NT2/D1 (cell line): Measurements from ENCODE around the gene SLC12A1.

Source experiments
- SUZ12 ChIP-seq: IDR thresholded peaks from 2 replicates; pipeline ENCODE4 v1.6.1; 2011; ENCODE audit not compliant: insufficient read length, insufficient read depth; ENCODE audit errors: extremely low read depth
- YY1 ChIP-seq: IDR thresholded peaks from 2 replicates; pipeline ENCODE4 v1.6.1; 2011; ENCODE audit not compliant: insufficient read length, insufficient read depth
- ZNF274 ChIP-seq: IDR thresholded peaks from 2 replicates; pipeline ENCODE4 v1.6.1; 2011; ENCODE audit warnings: mild to moderate bottlenecking, low read depth, low read length

DNA sequence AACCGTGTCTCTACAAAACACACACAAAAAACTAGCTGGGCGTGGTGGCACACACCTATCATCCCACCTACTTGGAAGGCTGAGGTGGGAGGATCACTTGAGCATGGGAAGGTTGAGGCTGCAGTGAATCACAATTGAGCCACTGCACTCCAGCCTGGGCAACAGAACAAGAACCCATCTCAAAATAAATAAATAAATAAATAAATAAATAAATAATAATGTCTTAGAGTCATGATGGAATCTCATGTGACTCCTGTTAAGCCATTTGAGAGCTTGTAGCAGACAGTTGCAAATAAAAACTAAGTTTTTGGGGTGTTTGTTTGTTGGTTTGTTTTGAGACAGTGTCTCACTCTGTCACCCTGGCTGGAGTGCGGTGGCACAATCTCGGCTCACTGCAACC, 33.2 kb downstream of the SLC12A1 start:
- TF ChIP-seq SUZ12 (no peak), ZNF274 (no peak), YY1 (no peak)
